ENCODE results near the gene ZNF511.
A peak's percentile ranks its signal among the peaks of the same experiment; 100 is the strongest.

ZNF511 gene

DNA sequence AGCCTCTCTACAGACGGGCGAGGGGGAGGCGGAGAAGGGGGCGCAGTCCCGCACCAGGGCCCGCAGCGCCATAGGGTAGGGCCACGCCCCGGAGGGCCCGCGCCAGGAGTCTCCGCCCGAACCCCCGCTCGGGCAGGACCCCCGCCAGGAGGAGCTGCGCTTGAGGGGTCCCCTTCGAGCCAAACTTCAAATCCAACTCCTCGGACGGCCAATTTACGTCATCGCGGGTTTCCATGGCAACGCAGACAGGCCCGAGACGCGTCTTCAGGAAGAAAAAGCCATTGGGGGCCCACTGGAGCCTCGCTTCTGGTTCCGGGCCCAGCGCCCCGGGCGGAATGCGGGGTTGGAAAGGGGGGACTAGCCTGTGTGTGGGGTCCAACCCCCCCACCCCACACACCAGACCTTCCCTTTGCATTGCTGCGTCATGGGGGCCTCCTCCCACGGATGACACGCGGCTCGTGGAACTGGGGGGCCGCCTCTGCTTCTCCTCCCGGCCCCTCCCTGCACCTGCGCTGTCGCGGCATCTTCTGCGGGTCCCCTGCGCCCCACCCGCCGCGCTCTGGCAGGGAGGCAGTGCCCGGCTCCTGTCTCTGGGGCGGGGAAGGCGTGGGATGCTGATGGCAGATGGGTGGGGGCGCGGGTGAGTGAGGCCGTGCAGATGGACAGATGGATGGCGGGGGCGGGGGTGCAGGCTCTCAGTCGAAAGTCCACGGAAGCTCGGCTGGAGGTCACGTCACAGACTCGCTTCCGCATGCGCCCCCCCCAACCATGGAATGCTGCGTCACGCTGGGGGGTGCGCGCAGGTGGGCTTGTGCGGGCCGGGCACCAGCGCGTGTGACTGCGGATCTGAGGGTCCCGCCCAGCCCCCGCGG lies 26.8 kb downstream of the ZNF511 start (continued):
- TF ChIP-seq, protein P1, sequence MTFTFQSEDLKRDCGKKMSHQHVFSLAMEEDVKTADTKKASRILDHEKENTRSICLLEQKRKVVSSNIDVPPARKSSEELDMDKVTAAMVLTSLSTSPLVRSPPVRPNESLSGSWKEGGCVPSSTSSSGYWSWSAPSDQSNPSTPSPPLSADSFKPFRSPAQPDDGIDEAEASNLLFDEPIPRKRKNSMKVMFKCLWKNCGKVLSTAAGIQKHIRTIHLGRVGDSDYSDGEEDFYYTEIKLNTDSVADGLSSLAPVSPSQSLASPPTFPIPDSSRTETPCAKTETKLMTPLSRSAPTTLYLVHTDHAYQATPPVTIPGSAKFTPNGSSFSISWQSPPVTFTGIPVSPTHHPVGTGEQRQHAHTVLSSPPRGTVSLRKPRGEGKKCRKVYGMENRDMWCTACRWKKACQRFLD (tag by site-specific recombination; IDR thresholded peaks at IDR 0.05): no peak
- TF ChIP-seq, protein P2, sequence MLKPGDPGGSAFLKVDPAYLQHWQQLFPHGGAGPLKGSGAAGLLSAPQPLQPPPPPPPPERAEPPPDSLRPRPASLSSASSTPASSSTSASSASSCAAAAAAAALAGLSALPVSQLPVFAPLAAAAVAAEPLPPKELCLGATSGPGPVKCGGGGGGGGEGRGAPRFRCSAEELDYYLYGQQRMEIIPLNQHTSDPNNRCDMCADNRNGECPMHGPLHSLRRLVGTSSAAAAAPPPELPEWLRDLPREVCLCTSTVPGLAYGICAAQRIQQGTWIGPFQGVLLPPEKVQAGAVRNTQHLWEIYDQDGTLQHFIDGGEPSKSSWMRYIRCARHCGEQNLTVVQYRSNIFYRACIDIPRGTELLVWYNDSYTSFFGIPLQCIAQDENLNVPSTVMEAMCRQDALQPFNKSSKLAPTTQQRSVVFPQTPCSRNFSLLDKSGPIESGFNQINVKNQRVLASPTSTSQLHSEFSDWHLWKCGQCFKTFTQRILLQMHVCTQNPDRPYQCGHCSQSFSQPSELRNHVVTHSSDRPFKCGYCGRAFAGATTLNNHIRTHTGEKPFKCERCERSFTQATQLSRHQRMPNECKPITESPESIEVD (tag by site-specific recombination; IDR thresholded peaks at IDR 0.05): no peak
- no peak for TF ChIP-seq SETDB1 (IDR thresholded peaks at IDR 0.05; ENCODE audit: insufficient read length, low read length)
- no peak for TF ChIP-seq ZNF792 (tag by site-specific recombination; IDR thresholded peaks at IDR 0.05)
- peak; percentile 13; the same call in 1 of the 2 replicates for TF ChIP-seq KLF9 (tag by site-specific recombination; IDR thresholded peaks at IDR 0.05; ENCODE audit: low read depth)
- TF ChIP-seq ZNF292 (tag by site-specific recombination; IDR thresholded peaks at IDR 0.05; ENCODE audit: borderline replicate concordance, low read depth): no peak
- TF ChIP-seq ZNF274 (IDR thresholded peaks at IDR 0.05; ENCODE audit: low read length): no peak
- no peak for TF ChIP-seq ZNF274 (tag by site-specific recombination; IDR thresholded peaks at IDR 0.05; ENCODE audit: borderline replicate concordance)
- TF ChIP-seq, protein P3, sequence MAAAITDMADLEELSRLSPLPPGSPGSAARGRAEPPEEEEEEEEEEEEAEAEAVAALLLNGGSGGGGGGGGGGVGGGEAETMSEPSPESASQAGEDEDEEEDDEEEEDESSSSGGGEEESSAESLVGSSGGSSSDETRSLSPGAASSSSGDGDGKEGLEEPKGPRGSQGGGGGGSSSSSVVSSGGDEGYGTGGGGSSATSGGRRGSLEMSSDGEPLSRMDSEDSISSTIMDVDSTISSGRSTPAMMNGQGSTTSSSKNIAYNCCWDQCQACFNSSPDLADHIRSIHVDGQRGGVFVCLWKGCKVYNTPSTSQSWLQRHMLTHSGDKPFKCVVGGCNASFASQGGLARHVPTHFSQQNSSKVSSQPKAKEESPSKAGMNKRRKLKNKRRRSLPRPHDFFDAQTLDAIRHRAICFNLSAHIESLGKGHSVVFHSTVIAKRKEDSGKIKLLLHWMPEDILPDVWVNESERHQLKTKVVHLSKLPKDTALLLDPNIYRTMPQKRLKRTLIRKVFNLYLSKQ (tag by site-specific recombination; IDR thresholded peaks at IDR 0.05; ENCODE audit: borderline replicate concordance): no peak
- peak; percentile 55; the same call in 1 of the 2 replicates for TF ChIP-seq ZNF777 (tag by site-specific recombination; IDR thresholded peaks at IDR 0.05; ENCODE audit: borderline replicate concordance)
- no peak for TF ChIP-seq ZNF146 (tag by site-specific recombination; IDR thresholded peaks at IDR 0.05)
- TF ChIP-seq, protein P4, sequence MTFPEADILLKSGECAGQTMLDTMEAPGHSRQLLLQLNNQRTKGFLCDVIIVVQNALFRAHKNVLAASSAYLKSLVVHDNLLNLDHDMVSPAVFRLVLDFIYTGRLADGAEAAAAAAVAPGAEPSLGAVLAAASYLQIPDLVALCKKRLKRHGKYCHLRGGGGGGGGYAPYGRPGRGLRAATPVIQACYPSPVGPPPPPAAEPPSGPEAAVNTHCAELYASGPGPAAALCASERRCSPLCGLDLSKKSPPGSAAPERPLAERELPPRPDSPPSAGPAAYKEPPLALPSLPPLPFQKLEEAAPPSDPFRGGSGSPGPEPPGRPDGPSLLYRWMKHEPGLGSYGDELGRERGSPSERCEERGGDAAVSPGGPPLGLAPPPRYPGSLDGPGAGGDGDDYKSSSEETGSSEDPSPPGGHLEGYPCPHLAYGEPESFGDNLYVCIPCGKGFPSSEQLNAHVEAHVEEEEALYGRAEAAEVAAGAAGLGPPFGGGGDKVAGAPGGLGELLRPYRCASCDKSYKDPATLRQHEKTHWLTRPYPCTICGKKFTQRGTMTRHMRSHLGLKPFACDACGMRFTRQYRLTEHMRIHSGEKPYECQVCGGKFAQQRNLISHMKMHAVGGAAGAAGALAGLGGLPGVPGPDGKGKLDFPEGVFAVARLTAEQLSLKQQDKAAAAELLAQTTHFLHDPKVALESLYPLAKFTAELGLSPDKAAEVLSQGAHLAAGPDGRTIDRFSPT (tag by site-specific recombination; IDR thresholded peaks at IDR 0.05): peak; percentile 33; the same call in 1 of the 2 replicates
- TF ChIP-seq, protein P5, sequence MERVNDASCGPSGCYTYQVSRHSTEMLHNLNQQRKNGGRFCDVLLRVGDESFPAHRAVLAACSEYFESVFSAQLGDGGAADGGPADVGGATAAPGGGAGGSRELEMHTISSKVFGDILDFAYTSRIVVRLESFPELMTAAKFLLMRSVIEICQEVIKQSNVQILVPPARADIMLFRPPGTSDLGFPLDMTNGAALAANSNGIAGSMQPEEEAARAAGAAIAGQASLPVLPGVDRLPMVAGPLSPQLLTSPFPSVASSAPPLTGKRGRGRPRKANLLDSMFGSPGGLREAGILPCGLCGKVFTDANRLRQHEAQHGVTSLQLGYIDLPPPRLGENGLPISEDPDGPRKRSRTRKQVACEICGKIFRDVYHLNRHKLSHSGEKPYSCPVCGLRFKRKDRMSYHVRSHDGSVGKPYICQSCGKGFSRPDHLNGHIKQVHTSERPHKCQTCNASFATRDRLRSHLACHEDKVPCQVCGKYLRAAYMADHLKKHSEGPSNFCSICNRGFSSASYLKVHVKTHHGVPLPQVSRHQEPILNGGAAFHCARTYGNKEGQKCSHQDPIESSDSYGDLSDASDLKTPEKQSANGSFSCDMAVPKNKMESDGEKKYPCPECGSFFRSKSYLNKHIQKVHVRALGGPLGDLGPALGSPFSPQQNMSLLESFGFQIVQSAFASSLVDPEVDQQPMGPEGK (tag by site-specific recombination; IDR thresholded peaks at IDR 0.05): peak; percentile 92
- TF ChIP-seq, protein P6, sequence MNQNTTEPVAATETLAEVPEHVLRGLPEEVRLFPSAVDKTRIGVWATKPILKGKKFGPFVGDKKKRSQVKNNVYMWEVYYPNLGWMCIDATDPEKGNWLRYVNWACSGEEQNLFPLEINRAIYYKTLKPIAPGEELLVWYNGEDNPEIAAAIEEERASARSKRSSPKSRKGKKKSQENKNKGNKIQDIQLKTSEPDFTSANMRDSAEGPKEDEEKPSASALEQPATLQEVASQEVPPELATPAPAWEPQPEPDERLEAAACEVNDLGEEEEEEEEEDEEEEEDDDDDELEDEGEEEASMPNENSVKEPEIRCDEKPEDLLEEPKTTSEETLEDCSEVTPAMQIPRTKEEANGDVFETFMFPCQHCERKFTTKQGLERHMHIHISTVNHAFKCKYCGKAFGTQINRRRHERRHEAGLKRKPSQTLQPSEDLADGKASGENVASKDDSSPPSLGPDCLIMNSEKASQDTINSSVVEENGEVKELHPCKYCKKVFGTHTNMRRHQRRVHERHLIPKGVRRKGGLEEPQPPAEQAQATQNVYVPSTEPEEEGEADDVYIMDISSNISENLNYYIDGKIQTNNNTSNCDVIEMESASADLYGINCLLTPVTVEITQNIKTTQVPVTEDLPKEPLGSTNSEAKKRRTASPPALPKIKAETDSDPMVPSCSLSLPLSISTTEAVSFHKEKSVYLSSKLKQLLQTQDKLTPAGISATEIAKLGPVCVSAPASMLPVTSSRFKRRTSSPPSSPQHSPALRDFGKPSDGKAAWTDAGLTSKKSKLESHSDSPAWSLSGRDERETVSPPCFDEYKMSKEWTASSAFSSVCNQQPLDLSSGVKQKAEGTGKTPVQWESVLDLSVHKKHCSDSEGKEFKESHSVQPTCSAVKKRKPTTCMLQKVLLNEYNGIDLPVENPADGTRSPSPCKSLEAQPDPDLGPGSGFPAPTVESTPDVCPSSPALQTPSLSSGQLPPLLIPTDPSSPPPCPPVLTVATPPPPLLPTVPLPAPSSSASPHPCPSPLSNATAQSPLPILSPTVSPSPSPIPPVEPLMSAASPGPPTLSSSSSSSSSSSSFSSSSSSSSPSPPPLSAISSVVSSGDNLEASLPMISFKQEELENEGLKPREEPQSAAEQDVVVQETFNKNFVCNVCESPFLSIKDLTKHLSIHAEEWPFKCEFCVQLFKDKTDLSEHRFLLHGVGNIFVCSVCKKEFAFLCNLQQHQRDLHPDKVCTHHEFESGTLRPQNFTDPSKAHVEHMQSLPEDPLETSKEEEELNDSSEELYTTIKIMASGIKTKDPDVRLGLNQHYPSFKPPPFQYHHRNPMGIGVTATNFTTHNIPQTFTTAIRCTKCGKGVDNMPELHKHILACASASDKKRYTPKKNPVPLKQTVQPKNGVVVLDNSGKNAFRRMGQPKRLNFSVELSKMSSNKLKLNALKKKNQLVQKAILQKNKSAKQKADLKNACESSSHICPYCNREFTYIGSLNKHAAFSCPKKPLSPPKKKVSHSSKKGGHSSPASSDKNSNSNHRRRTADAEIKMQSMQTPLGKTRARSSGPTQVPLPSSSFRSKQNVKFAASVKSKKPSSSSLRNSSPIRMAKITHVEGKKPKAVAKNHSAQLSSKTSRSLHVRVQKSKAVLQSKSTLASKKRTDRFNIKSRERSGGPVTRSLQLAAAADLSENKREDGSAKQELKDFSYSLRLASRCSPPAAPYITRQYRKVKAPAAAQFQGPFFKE (tag by site-specific recombination; IDR thresholded peaks at IDR 0.05; ENCODE audit: borderline replicate concordance): no peak
- TF ChIP-seq, protein P7, sequence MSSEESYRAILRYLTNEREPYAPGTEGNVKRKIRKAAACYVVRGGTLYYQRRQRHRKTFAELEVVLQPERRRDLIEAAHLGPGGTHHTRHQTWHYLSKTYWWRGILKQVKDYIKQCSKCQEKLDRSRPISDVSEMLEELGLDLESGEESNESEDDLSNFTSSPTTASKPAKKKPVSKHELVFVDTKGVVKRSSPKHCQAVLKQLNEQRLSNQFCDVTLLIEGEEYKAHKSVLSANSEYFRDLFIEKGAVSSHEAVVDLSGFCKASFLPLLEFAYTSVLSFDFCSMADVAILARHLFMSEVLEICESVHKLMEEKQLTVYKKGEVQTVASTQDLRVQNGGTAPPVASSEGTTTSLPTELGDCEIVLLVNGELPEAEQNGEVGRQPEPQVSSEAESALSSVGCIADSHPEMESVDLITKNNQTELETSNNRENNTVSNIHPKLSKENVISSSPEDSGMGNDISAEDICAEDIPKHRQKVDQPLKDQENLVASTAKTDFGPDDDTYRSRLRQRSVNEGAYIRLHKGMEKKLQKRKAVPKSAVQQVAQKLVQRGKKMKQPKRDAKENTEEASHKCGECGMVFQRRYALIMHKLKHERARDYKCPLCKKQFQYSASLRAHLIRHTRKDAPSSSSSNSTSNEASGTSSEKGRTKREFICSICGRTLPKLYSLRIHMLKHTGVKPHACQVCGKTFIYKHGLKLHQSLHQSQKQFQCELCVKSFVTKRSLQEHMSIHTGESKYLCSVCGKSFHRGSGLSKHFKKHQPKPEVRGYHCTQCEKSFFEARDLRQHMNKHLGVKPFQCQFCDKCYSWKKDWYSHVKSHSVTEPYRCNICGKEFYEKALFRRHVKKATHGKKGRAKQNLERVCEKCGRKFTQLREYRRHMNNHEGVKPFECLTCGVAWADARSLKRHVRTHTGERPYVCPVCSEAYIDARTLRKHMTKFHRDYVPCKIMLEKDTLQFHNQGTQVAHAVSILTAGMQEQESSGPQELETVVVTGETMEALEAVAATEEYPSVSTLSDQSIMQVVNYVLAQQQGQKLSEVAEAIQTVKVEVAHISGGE (tag by site-specific recombination; conservative IDR thresholded peaks at IDR 0.05; ENCODE audit: low read depth): peak; percentile 6; the same call in 1 of the 2 replicates
- no peak for TF ChIP-seq ZNF510 (tag by site-specific recombination; IDR thresholded peaks at IDR 0.05; ENCODE audit: insufficient replicate concordance)
- no peak for TF ChIP-seq SCRT2 (tag by site-specific recombination; IDR thresholded peaks at IDR 0.05)
- no peak for TF ChIP-seq ZNF175 (tag by site-specific recombination; IDR thresholded peaks at IDR 0.05)
- no peak for TF ChIP-seq ZNF341 (tag by site-specific recombination; IDR thresholded peaks at IDR 0.05; ENCODE audit: low read depth)

All from HEK293 (cell line).